H1 (cell line): Measurements from ENCODE around the gene C17orf100.

ENCODE experiments used
- BCL11A ChIP-seq, 2 experiments: IDR thresholded peaks; one replicate each; pipeline ENCODE4 v1.6.1; 2011; ENCODE audit warnings: low read depth in 2 of 2, low read length in 2 of 2, mild to moderate bottlenecking in 2 of 2
- CREB1 ChIP-seq: IDR thresholded peaks from 2 replicates; pipeline ENCODE4 v1.6.1; 2012; ENCODE audit warnings: inconsistent platforms
- CTCF ChIP-seq, 3 experiments: IDR thresholded peaks; 1 replicate in 2 of 3; 2 replicates in 1 of 3; pipeline versions ENCODE4 v1.5.1 to v1.6.1; 2011; ENCODE audit warnings: low read length in 3 of 3, mild to moderate bottlenecking in 3 of 3, inconsistent platforms in 2 of 3, low read depth in 1 of 3, moderate library complexity in 1 of 3; ENCODE audit not compliant: insufficient read depth in 1 of 3; ENCODE audit errors: control extremely low read depth in 1 of 3
- FOSL1 ChIP-seq: IDR thresholded peaks from 2 replicates; pipeline ENCODE4 v1.6.1; 2011; ENCODE audit warnings: mild to moderate bottlenecking, low read depth, low read length, moderate library complexity; ENCODE audit not compliant: insufficient read depth
- JUN ChIP-seq: IDR thresholded peaks from 2 replicates; pipeline ENCODE4 v1.6.1; 2011; ENCODE audit warnings: low read depth, mild to moderate bottlenecking, improper control_type of control experiment, low read length
- POLR2A ChIP-seq, 2 experiments: IDR thresholded peaks; 1 replicate in 1 of 2; 2 replicates in 1 of 2; pipeline ENCODE4 v1.6.1; 2011; ENCODE audit warnings: low read depth in 2 of 2, low read length in 2 of 2, mild to moderate bottlenecking in 2 of 2; ENCODE audit errors: control extremely low read depth in 1 of 2
- POLR2AphosphoS5 ChIP-seq: IDR thresholded peaks from 2 replicates; pipeline ENCODE4 v1.6.1; 2011; ENCODE audit warnings: low read depth, low read length
- RBBP5 ChIP-seq: IDR thresholded peaks from 2 replicates; pipeline ENCODE4 v1.7.1; 2012; ENCODE audit warnings: low read depth, mild to moderate bottlenecking, inconsistent platforms, low read length, moderate library complexity, borderline replicate concordance
- RFX5 ChIP-seq: IDR thresholded peaks from 2 replicates; pipeline ENCODE4 v1.6.1; 2011; ENCODE audit warnings: low read depth, low read length, improper control_type of control experiment, borderline replicate concordance
- TAF1 ChIP-seq: IDR thresholded peaks from 2 replicates; pipeline ENCODE4 v1.6.1; 2011; ENCODE audit warnings: mild to moderate bottlenecking, low read depth, low read length
- USF2 ChIP-seq: IDR thresholded peaks from 2 replicates; pipeline ENCODE4 v1.6.1; 2011; ENCODE audit warnings: low read length, improper control_type of control experiment

GRCh38 chr17:6605142-6605541, 46.4 kb upstream of the C17orf100 start:
- TF ChIP-seq POLR2A (IDR thresholded peaks at IDR 0.05; ENCODE audit: control extremely low read depth in 1 of 2, low read depth in 2 of 2, low read length in 2 of 2) (no peak), RBBP5 (no peak), CTCF (IDR thresholded peaks at IDR 0.05; ENCODE audit: control extremely low read depth in 1 of 3, insufficient read depth in 1 of 3, low read depth in 1 of 3, low read length in 3 of 3) (no peak), JUN (no peak), BCL11A (IDR thresholded peaks at IDR 0.05; ENCODE audit: low read depth in 2 of 2, low read length in 2 of 2) (no peak), FOSL1 (no peak), POLR2AphosphoS5 (no peak), TAF1 (no peak), CREB1 (no peak), USF2 (no peak), RFX5 (no peak)
